ENCODE results near the gene RIMBP3B. TPM values are rescaled to one million over a fixed set of nuclear protein-coding genes. Genes with fewer than 3 reads are reported as not detected.
"Not testable (repeated sequence)": the region's sequence is repeated elsewhere in the genome, so short reads cannot be mapped to it uniquely, and the experiment has no call there.

The RIMBP3B gene
- 0.08 TPM for total RNA-seq
- long read RNA-seq, result 0 reads

GRCh38 chr22:21383701-21384467, at the start of gene RIMBP3B:
Gene RIMBP3B, plus strand, starts transcription at chr22:21383751. Its CDS starts 108 bp downstream, at chr22:21383859.
- DNase-seq (ENCODE audit: low spot score); intact Hi-C loops (cut with DNase I): not testable (repeated sequence)

- DNase-seq (ENCODE audit: low spot score); intact Hi-C loops (cut with DNase I): not testable (repeated sequence)
These were observed 26.0 kb upstream of the RIMBP3B start for GRCh38 chr22:21357527-21357926.

GRCh38 chr22:21360525-21360924, 23.0 kb upstream of the RIMBP3B start:
- intact Hi-C loops (cut with DNase I); DNase-seq (ENCODE audit: low spot score): not testable (repeated sequence)

- intact Hi-C loops (cut with DNase I); DNase-seq (ENCODE audit: low spot score): not testable (repeated sequence)
These were observed 21.1 kb upstream of the RIMBP3B start for GRCh38 chr22:21362473-21362872.

- DNase-seq (ENCODE audit: low spot score); intact Hi-C loops (cut with DNase I): not testable (repeated sequence)
These were observed 20.5 kb upstream of the RIMBP3B start for GRCh38 chr22:21363061-21363460.

GRCh38 chr22:21363803-21364202, 19.7 kb upstream of the RIMBP3B start:
- DNase-seq (ENCODE audit: low spot score); intact Hi-C loops (cut with DNase I): not testable (repeated sequence)

GRCh38 chr22:21364362-21364761, 19.2 kb upstream of the RIMBP3B start:
- DNase-seq (ENCODE audit: low spot score); intact Hi-C loops (cut with DNase I): not testable (repeated sequence)

GRCh38 chr22:21365337-21365736, 18.2 kb upstream of the RIMBP3B start:
- intact Hi-C loops (cut with DNase I); DNase-seq (ENCODE audit: low spot score): not testable (repeated sequence)

GRCh38 chr22:21368603-21369310, 14.8 kb upstream of the RIMBP3B start:
- intact Hi-C loops (cut with DNase I); DNase-seq (ENCODE audit: low spot score): not testable (repeated sequence)

GRCh38 chr22:21375880-21376279, 7.7 kb upstream of the RIMBP3B start:
- DNase-seq (ENCODE audit: low spot score); intact Hi-C loops (cut with DNase I): not testable (repeated sequence)

GRCh38 chr22:21384468-21385357, 1.2 kb downstream of the RIMBP3B start:
- intact Hi-C loops (cut with DNase I), result not testable (repeated sequence)

GRCh38 chr22:21389480-21389879, 5.9 kb downstream of the RIMBP3B start:
- DNase-seq (ENCODE audit: low spot score); intact Hi-C loops (cut with DNase I): not testable (repeated sequence)

More at GRCh38 chr22:21384468-21385357, 1.2 kb downstream of the RIMBP3B start:
- not testable (repeated sequence) for DNase-seq (ENCODE audit: low spot score)

- DNase-seq (ENCODE audit: low spot score); intact Hi-C loops (cut with DNase I): not testable (repeated sequence)
These were observed 6.5 kb downstream of the RIMBP3B start for GRCh38 chr22:21390013-21390412.

GRCh38 chr22:21394613-21395012, 11.1 kb downstream of the RIMBP3B start:
- intact Hi-C loops (cut with DNase I); DNase-seq (ENCODE audit: low spot score): not testable (repeated sequence)

- intact Hi-C loops (cut with DNase I); DNase-seq (ENCODE audit: low spot score): not testable (repeated sequence)
These were observed 17.8 kb downstream of the RIMBP3B start for GRCh38 chr22:21401197-21401969.

- DNase-seq (ENCODE audit: low spot score); intact Hi-C loops (cut with DNase I): not testable (repeated sequence)
These were observed 19.3 kb downstream of the RIMBP3B start for GRCh38 chr22:21402763-21403314.

- DNase-seq (ENCODE audit: low spot score); intact Hi-C loops (cut with DNase I): not testable (repeated sequence)
These were observed 23.6 kb downstream of the RIMBP3B start for GRCh38 chr22:21407139-21407538.

- intact Hi-C loops (cut with DNase I); DNase-seq (ENCODE audit: low spot score): not testable (repeated sequence)
These were observed 24.2 kb downstream of the RIMBP3B start for GRCh38 chr22:21407792-21408191.
